ENCODE results near the gene POU6F2.

The POU6F2 gene

DNA sequence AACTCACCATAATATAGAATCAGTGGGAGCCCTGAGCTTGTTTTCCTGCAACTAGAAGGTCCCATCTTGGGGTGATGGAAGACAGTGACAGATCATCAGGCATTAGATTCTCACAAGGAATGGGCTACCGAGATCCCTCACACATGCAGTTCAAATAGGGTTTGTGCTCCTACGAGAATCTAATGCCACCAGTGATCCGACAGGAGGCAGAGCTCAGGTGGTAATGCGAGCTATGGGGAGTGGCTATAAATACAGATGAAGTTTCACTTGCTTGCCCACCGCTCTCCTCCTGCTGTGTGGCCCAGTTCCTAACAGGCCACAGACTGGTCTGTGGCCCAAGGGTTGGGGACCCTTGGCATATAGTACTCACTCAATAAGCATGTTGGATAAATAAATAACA, 93.4 kb downstream of the POU6F2 start:
- DNase-seq, result no peak

DNA sequence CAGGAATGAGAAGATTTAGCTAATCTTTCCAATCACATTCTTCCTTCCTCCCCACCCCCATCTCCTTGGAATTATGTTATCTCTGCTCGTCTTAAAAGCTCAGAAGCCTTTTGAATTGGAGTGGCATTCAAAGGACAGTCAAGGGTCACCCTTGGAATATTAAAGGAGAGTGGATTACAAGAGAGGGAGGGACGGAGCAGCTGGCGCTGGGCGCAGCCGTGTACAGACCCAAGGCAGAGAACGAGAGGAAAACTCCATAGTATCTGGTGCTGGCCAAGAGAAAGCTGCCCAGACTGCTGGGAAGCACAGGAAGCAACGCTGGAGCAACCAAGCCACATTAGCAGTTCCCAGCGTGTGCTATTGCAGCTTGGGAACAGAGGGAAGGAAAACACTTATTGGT, 95.7 kb downstream of the POU6F2 start:
- DNase-seq, result no peak

GRCh38 chr7:39075210-39075609, 97.5 kb downstream of the POU6F2 start:
- no peak for DNase-seq

- DNase-seq, result no peak
These were observed 106.1 kb downstream of the POU6F2 start for GRCh38 chr7:39083781-39084180.

DNA sequence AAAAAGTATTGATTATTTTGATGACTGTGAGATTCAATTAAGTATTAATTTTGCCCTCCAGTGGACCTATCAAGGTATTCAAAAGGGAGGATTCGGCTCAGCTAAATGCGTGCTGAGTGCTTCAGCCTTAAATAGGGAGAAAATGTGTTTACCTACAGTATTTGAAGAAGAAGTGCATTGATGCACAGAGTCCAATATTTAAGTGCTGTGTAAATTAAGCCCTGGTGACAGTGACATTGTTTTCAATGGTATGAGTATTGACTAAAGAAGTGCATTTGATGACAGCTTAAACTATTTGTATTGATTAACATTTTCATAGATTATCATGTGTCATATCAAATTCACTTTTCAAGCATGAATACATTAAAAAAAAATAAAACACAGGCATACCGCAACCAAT, 106.6 kb downstream of the POU6F2 start:
- no peak for DNase-seq

DNA sequence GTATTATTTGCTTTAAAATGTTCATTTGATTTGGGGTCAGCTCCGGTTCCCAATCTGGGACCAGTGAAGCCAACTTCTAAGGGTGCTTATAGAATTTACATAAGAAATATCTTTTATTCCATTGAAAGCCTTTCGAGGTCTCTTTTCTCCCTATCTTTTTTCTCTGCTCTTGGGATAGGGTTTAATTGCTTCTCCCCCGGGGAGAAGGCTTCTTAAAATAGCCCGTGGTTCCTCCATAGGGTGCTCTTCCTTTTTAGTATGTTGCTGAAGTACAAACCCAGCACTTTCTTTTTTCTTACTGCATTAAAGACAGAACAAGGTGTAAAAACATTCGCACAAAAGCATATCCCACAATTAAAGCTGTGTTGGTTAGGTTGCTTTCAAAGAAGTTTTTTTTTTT, 107.5 kb downstream of the POU6F2 start:
- DNase-seq, result no peak

DNA sequence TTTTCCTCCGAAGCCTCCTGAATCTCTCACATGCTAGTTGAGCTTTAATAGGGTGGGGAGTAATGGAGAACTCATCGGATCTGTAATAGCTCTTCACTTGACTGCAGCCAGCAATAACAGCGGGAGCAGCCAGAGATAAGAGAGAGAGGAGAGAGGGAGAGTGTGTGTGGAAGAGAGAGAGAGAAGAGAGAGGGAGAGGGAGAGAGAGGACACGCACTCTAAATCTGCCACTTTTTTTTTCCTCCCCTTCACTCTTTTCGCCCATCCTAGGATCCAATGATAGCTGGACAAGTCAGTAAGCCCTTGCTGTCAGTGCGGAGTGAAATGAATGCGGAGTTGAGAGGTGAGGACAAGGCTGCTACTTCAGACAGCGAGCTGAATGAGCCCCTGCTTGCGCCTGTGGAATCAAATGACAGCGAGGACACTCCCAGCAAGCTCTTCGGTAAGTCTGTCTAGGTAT, 107.9 kb downstream of the POU6F2 start:
- no peak for DNase-seq

GRCh38 chr7:39086638-39087360, 109.1 kb downstream of the POU6F2 start:
- no peak for DNase-seq

DNA sequence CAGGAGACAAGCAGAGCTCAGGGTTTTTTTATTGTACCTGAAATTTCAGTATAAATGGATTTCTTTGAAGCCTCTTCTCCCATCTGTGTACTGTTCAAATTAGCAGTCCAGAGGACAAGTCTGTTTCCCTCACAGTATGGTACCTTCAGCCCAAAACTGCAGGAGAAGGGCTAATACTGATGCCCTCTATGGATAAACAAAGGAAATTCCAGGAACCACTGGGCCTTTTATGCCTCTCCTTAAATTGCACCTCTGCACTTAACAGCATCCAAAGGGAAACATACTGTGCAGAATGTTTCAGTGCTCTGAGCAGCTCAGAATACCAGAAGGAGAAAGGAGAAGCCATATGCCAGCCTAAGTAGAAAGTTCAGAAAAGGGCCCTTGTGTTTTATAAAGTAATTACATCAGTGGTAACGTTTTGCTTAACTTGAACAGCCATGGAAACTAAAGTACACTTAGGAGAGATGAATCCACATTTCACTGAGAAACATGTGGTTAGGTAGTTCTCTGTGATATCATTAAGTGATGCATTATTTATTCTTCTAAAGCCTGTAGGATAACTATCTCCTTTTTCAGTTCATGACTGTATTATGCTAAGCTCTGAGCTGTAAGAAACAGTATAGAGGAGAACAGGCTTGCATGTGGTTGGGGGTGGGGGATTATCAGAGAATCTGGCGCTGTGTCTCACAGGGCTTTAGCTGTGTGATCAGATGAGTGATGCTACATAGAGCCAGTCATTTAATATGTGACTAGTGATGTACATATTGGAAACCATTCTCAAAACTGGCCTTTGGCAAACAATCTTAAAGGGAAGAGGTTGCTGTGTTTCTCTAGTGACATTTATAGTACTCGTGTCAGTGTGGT, 111.3 kb downstream of the POU6F2 start:
- no peak for DNase-seq

DNA sequence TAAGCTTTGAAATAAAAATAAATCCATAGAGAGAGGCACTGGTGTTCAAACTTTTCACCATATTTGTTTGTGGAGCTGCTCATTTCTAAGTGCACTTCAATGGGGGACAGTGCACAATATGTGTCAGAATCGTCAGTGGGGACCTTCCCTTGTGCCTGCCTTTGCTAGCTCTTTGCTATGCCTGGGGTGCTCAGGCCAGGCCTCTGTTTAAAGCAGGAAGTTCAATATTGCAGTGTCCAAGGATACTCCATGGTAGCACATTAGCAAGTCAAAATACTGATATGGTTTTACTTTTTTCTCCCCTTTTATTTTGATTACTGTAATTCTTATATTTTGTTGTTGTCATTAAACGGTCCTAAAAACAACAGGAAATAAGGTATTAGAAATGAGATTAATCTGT, 113.4 kb downstream of the POU6F2 start:
- DNase-seq, result no peak

DNA sequence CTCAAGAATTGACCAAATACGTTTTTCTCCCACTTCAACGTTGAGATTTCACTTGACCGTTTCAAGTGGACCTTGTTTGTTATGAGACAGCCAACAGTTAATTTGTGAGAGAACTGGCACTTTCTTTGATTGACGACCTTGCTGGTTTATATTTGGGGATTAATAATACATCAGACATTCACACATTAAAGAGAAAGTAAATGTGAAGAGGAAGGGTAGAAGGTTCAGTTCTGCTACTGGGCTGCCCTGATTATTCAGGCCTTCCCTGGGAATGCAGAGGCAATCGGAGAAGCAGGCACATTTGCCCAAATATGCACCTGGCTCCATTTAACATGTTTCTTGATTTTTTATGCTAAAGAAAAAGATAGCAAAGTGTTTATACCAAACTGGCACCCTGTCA, 114.1 kb downstream of the POU6F2 start:
- no peak for DNase-seq

DNA sequence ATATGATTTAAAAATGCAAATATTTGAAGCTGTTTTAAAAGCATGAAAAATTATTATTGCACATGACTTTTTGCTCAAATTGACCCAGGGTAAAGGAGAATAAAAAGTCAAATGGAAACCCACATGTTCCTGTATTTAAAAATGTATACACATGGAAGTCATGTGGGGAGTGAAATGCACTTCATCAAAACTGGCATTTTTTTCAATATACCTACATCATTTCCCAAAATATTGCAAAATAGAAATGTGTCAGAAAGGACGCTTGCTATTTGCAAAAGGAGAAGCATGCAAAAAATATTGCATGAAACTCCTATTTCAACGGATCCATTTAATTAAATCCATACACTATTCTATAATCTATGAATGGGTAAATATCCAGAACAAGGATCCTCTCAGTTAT, 117.0 kb downstream of the POU6F2 start:
- no peak for DNase-seq

DNA sequence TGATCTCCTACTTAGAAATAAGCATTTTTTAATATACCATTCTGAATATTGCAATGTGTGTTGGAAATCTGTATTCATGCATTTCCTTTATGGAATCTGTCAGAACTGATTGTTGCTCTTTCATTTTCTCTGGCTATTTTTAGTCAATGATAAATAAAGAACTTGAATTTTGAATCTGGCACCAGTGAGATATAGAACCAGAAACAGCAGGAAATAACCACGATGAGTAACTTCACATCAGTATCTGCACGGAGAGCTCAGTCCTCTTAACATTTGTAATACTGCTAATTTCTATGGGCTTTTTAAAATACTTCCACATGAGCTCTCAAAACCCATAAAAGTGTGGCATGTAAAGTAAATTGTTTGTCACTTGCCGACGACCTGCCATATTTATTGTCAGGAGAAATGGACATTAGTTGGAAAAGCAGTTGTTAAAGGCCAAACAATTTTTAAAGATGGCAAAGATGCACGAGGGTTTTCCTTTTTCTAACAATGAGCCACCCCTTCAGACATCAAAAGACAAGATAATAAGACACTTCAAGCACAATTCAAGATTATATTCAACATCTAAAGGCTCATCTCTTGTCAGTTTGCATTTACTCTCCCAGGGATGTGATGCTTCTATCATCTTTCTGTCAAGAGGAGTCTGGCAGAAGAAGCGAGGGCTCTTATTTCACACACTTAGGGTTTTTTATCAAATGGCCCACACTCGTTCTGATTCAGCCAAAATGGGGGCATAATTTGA, 118.3 kb downstream of the POU6F2 start:
- DNase-seq, result no peak

- no peak for DNase-seq
These were observed 120.8 kb downstream of the POU6F2 start for GRCh38 chr7:39098506-39098905.

DNA sequence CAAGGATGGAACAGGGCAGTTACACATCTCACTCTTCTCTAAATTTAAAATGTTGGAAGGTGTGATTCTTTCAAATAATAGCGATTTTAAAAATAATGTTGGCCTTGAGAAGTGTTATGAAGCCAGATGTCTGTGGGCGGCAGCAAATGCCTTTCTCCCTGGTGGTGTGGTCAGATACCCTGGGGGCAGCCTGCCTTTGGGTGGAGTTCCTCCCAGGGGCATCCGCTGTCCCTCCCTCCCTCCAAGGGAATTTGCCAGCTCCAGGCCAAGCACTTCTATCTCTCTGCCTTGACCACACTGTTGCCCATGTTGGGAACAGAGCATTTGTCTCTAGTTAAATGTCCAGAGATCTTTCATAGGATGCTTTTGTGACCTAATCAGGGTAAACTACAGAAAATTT, 121.4 kb downstream of the POU6F2 start:
- no peak for DNase-seq

DNA sequence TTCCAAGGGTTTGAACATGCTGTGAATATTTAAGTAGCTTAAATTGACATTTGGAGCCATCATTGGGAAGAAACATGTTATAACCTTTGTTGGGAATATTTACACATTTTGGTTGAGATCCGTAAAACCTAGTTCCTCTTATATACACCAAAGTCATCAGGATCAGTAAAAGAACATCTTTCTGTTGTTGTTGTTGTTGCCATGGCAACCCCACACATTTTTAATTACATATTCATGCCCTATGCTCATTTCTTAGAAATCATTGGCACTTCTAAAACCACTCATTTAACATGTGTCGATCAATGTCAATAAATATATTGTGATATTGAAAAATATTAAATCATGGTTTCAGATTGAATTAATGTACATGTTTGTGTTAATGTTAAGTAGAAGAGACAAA, 122.6 kb downstream of the POU6F2 start:
- no peak for DNase-seq

- DNase-seq, result no peak
These were observed 124.5 kb downstream of the POU6F2 start for GRCh38 chr7:39102234-39102633.

GRCh38 chr7:39105720-39106119, 128.0 kb downstream of the POU6F2 start:
- DNase-seq, result no peak

- no peak for DNase-seq
These were observed 148.1 kb downstream of the POU6F2 start for GRCh38 chr7:39125846-39126245.

GRCh38 chr7:39127058-39127457, 149.3 kb downstream of the POU6F2 start:
- no peak for DNase-seq

- no peak for DNase-seq
These were observed 150.7 kb downstream of the POU6F2 start for GRCh38 chr7:39128287-39128843.

DNA sequence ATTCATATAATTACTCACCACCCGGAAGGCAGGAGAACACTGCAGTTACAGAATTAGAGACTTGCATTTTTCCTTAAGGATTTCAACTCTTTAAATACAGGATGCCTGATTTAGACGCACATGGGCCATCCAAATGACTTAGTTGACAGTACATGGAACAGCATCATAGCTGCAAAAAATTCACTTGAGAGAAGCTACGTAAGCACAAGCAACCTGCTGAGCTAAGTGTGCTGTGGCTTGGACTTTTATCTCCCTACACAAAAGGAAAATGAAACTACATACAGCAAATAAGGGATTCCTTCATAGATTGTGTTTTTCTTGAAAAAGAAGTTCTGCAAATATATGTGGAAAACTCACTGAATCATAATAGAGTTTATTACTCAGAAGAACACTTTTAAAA, 152.6 kb downstream of the POU6F2 start:
- no peak for DNase-seq

DNA sequence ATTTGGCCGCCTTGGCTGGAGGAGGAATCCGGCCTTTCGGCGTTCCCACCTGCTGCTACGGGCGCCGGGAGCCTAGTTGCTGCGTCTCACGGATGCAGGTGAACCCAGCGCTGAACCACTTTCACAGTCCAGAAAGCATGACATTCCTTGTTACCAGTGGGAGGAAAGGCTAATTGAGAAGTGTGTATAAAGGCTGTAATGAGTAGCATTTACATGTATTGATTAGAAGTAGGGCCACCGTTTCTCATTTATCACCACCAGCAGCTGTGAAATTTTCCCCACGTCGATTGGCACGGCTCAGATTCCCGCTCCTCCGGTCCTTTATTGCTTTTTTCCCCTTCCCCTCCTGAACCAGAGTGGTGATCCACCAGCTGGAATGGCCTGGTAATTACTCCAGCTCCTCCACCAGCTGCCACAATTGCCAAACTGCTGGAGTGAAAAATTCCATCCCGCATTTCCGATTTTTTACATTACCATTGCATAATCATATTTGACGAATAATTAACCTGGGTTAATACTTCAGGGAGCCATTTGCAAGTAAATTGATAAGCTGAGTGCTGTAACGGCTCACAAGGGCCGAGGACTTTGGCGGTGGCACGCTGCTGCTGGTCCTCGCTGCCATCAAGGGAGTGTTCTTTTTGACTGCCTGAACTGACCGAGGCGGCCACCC, 153.3 kb downstream of the POU6F2 start:
- no peak for DNase-seq
